ENCODE results near the gene PPCDC. TPM values are rescaled to one million over a fixed set of nuclear protein-coding genes. Genes with fewer than 3 reads are reported as not detected.
A peak's percentile ranks its signal among the peaks of the same experiment; 100 is the strongest.

PPCDC gene
- total and polyA plus RNA-seq, 12 donors = 17.4 to 36.4 (median 24.7) TPM

DNA sequence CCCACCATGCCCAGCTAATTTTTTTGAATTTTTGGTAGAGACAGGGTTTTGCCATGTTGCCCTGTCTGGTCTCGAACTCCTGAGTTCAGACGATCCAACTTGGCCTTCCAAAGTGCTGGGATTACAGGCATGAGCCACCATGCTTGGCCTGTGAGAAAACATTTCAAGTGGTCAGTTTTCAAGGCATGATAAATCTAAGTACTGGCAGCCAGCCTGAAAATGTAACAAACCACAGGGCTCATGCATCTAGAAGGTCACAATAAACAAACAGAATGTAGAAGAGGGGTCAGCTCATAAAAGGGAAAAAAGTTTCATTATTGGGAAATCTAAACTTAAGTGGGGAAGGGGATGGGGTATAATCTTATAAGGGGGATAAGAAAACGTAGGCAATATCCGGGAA lies 39.9 kb downstream of the PPCDC start:
- Histone ChIP-seq H3K4me3 (no peak overlapping the region), H3K9me3 (replicated peaks in 1 of 3) (no peaks in the 10 kb centered on the region), H3K4me1 (replicated peaks in 1 of 2) (peaks cover 9 to 29% of the 10 kb centered on the region in 2 donors), H3K27ac (peak overlapping the region in 2 of 5 donors; percentile 37 to 47), H3K36me3 (replicated peaks in 1 of 2) (no peaks in the 10 kb centered on the region), H3K27me3 (no peaks in the 10 kb centered on the region)
- peak in 4 of 7 donors; percentile 21 to 57 (median 55) for DNase-seq
- WGBS, 4 donors = 39 to 70% (median 55%) methylated on average over 4 of the region's 4 CpGs
- TF ChIP-seq, protein P1, sequence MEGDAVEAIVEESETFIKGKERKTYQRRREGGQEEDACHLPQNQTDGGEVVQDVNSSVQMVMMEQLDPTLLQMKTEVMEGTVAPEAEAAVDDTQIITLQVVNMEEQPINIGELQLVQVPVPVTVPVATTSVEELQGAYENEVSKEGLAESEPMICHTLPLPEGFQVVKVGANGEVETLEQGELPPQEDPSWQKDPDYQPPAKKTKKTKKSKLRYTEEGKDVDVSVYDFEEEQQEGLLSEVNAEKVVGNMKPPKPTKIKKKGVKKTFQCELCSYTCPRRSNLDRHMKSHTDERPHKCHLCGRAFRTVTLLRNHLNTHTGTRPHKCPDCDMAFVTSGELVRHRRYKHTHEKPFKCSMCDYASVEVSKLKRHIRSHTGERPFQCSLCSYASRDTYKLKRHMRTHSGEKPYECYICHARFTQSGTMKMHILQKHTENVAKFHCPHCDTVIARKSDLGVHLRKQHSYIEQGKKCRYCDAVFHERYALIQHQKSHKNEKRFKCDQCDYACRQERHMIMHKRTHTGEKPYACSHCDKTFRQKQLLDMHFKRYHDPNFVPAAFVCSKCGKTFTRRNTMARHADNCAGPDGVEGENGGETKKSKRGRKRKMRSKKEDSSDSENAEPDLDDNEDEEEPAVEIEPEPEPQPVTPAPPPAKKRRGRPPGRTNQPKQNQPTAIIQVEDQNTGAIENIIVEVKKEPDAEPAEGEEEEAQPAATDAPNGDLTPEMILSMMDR (IDR thresholded peaks at IDR 0.05) = no peak
- TF ChIP-seq POLR2A (IDR thresholded peaks at IDR 0.05) = no peak
- intact Hi-C loops (cut with DNase I) = no loop called here

DNA sequence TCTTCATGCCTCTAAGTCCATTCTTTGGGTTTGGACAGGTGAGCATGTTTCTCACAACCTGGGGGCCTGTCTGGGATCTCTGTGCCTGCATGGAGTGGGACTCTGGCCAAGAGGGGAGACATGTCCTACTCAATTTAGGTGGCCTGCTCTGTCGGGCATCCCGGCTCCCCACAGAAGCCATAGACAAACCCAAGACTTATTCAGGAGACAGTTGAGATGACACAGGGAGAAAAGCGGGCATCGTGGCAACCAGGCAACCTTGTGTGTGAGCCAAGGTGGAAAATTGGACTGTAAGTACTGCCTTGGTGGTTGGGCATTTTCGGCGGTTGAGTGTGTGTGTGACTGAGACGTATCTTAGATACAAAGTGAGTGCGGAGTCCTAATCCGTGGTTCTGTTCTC lies 40.5 kb downstream of the PPCDC start:
- Histone ChIP-seq H3K27me3 (no peaks in the 10 kb centered on the region), H3K36me3 (replicated peaks in 1 of 2) (no peaks in the 10 kb centered on the region), H3K27ac (no peak overlapping the region), H3K4me1 (replicated peaks in 1 of 2) (peaks cover 9 to 29% of the 10 kb centered on the region in 2 donors), H3K9me3 (replicated peaks in 1 of 3) (no peaks in the 10 kb centered on the region), H3K4me3 (no peak overlapping the region)
- intact Hi-C loops (cut with DNase I) = no loop called here
- TF ChIP-seq POLR2A (IDR thresholded peaks at IDR 0.05) = no peak
- DNase-seq = peak in 2 of 7 donors; percentile 14 to 46
- 82 to 86% (median 86%) methylated on average over 9 of the region's 9 CpGs for WGBS, 4 donors

DNA sequence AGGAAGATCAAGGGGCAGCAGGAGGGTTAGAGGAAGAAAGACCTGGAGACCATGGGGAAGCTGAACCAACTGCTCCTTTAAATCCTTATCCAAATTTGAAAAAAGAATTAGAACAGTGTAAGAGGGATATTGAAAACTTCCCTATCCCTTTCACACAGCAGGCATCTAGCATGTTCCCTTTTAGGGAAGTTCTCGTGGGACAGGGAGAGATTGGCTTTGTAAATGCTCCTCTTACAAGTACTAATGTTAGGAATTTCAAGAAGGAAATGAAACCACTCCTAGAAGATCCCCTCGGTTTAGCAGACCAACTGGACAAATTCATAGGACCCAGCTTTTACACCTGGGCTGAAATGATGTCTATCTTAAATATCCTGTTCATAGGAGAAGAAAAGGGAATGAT lies 41.5 kb downstream of the PPCDC start:
- DNase-seq = no peak
- Histone ChIP-seq H3K36me3 (replicated peaks in 1 of 2) (no peaks in the 10 kb centered on the region), H3K9me3 (replicated peaks in 1 of 3) (no peaks in the 10 kb centered on the region), H3K27me3 (no peaks in the 10 kb centered on the region), H3K4me1 (replicated peaks in 1 of 2) (peaks cover 9 to 29% of the 10 kb centered on the region in 2 donors), H3K4me3 (no peak overlapping the region), H3K27ac (peak overlapping the region in 1 of 5 donors; percentile 47)
- 49 to 63% (median 58%) methylated on average over 2 of the region's 2 CpGs for WGBS, 4 donors
- TF ChIP-seq POLR2A (IDR thresholded peaks at IDR 0.05) = no peak
- TF ChIP-seq, protein P1 (IDR thresholded peaks at IDR 0.05) = no peak
- intact Hi-C loops (cut with DNase I) = no loop called here

DNA sequence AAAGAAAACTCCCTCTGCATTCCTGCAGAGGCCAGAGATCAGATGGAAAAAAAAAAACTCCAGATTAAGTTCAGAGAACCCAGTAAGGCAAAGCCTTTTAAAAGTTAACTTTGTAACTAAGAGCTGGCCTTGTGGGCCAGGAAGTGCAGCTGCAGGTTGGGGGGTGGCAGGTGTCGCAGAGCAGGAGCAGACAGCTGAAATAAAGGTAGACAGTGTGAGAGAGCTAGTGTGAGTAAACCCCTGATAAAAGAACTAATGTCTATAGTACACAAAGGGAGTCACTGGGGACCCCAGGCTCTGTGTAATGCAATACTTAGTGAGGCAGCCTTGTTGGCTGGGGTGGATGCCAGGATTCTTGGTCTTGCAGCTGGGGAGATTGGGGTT lies 42.1 kb downstream of the PPCDC start:
- no peak for TF ChIP-seq POLR2A (IDR thresholded peaks at IDR 0.05)
- TF ChIP-seq, protein P1 (IDR thresholded peaks at IDR 0.05) = no peak
- peaks cover 9 to 29% of the 10 kb centered on the region in 2 donors for H3K4me1 ChIP-seq (replicated peaks in 1 of 2)
- H3K27me3 ChIP-seq = no peaks in the 10 kb centered on the region
- H3K27ac ChIP-seq = peak overlapping the region in 2 of 5 donors; percentile 8 to 47
- peak in 2 of 7 donors; percentile 16 to 48 for DNase-seq
- 61 to 83% (median 63%) methylated on average over 1 of the region's 1 CpG for WGBS, 4 donors
- no peak overlapping the region for H3K4me3 ChIP-seq
- H3K9me3 ChIP-seq (replicated peaks in 1 of 3) = no peaks in the 10 kb centered on the region
- intact Hi-C loops (cut with DNase I) = no loop called here
- H3K36me3 ChIP-seq (replicated peaks in 1 of 2) = no peaks in the 10 kb centered on the region

DNA sequence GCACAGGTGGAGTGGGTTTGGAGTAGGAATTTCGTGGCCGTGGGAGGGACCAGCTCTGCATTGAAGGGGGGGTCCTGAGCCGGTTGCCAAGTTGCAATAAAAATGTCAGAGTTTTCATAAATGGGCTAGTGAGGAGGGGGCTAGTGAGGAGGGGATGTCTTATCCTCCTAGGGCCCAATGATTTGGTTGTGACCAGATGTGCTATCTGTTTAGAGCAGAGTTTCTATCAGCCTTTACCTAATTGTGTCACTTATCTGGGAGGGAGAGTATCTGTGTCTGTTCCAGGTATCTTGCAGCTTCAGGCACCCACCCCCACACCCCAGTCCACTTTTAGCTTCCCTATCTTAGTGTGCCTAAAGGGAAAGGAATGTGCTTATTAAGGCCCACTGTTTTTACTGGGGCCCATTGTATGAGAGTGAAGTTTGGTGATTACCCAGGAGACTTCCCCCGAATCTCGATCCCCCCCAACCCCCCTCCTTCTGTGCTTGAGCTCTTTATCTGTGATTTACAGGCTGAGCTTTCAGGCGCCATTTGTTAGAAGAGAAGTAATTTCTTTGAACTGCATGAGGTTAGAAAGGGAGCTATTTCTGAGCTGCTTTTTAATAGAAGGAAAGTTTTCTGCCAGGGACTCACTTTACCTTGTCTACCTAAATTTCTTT lies 42.6 kb downstream of the PPCDC start:
- intact Hi-C loops (cut with DNase I) = no loop called here
- DNase-seq = peak in 1 of 7 donors; percentile 24
- TF ChIP-seq, protein P1 (IDR thresholded peaks at IDR 0.05) = no peak
- no peak for TF ChIP-seq POLR2A (IDR thresholded peaks at IDR 0.05)
- H3K27me3 ChIP-seq = no peaks in the 10 kb centered on the region
- peaks cover 9 to 29% of the 10 kb centered on the region in 2 donors for H3K4me1 ChIP-seq (replicated peaks in 1 of 2)
- no peak overlapping the region for H3K4me3 ChIP-seq
- peak overlapping the region in 1 of 5 donors; percentile 8 for H3K27ac ChIP-seq
- no peaks in the 10 kb centered on the region for H3K36me3 ChIP-seq (replicated peaks in 1 of 2)
- 67 to 79% (median 75%) methylated on average over 6 of the region's 6 CpGs for WGBS, 4 donors
- H3K9me3 ChIP-seq (replicated peaks in 1 of 3) = no peaks in the 10 kb centered on the region

Measured in adrenal gland (tissue), 12 donors.